ENCODE measurements around the gene TMX1.

TMX1 gene

DNA sequence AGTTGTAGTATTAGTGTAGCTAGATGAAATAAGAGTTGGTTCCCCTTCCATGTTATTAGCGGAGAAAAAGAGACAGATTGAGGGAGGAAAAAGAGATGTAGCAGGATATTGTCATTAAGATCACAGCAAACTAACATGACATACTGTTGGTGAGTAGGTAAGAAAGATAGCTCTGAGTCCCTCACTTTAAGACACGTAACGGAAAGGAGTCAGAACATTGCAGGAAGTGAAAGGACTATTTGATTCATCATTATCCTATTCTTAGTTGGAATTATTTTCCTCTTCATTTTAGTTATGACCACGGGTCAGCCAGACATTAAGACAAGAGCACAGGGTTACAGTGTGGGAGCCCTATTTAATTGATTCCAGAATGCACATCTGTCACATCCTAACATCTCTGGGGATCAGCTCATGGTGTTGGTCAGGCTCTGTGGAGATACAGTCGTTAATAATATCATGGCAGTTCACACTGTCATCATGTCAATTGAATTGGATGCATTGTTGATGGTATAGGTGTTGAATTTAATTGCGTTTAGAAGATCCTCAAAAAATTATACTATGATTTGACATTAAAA, 55.0 kb downstream of the TMX1 start:
- DNase-seq, result no peak

DNA sequence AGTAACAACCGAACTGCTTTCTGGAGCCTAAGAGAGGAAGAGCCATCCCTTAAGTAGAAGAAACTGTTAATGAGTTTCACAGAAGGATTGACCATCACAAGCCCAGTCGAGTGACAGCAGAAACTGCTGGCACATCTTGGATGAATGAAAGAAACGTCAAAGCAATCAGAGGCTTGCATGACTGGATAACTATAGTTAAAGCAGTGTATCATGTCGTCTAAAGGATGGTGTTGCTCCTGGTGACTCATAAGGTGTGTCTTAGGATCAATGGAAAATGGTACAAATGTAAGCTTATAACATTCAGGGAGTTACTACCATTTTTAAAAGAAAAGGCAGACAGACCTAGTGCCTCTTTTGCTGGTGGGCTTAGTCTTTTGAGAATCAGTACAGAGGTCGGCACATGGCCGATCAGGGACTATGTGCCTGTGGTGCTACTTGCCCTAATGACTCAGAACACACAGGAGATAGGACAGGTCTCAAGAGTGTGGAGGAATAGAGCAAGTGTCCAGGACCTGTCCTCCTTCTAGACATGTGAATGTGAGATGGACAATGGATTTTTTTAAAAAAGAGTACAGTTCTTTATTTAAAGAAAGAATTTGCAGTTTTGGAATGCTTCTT, 55.7 kb downstream of the TMX1 start:
- no peak for DNase-seq

DNA sequence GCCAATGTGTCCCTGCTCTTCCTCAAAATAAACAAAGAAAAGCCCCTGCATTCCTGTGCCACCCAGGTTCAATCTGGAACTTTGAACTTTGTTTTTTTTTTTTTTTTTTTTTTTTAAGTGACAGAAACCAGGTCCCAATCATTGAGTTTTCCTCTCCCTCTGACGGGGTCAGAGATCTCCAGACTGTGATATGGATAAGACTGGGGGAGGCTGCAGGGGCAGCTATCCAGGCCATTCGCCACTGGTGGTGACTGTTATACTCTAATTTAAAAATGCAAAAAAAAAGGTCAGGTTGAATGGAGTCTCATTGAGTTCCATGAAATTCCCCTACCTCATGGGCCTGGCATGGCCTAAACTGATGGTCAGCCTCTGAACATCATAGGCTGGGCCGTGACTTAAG, 57.0 kb downstream of the TMX1 start:
- no peak for DNase-seq

DNA sequence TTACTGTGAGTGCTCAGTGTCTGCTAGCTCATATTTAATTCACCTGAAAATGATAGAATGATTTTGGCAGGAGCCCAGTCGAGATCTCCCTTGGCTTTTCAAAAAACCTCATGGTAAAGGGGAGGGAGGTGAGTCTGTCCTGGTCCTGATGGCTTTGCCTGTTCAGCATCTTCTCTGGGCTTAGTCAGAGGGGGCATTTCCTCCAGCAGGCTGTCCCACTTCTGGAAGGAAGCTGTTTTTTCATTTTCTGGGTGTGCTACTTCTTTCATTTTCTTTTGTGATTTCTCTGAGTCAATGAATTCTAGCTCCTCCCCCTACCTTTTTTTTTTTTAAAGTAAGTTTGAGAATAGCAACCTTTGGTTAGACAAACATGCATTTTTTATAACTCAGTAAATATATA, 58.8 kb downstream of the TMX1 start:
- no peak for DNase-seq

DNA sequence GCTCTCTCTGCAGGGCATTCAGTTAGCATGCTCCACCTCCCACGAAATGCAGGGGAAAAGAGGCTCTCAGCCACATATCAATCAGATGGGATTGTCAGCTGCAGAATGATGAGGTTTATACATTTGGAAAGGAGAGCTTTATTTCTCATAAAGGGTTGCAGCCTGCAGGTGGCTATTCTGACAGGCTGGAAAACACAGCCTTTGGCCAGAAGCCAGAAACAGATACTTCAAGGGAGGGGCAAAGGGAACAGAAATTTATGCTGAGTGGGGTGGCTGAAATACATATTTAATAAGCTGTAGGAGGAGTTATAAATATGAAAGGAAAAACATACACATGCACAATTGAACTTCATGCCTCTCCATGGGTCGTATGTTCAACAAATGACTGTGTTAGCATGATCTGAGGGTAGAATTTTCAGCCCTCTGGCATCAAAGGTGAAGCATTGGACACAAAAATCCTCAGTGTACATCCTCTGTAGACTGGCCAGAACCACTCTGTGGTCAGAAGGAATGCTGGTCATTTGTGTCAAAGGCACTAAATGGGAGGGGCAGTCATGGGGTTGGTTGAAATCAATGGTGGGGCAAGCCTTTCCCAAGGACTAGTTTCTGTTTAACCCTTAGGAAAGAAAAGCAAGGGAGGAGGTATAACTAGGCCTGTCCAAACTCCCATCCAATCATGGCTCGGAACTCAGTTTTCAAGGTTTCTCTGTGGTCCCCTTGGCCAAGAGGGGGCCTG, 62.4 kb downstream of the TMX1 start:
- no peak for DNase-seq

DNA sequence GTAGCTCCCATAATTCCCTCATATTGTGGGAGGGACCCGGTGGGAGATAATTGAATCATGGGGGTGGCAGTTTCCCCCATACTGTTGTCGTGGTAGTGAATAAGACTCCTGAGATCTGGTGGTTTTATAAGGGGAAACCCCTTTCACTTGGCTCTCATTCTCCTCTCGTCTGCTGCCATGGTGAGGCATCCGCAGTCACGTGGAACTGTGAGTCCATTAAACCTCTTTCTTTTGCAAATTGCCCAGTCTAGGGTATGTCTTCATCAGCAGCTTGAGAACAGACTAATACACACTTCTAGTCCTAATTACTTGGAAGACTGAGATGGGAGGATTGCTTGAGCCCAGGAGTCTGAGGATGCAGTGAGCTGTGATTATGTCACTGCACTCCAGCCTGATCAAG, 64.4 kb downstream of the TMX1 start:
- no peak for DNase-seq

DNA sequence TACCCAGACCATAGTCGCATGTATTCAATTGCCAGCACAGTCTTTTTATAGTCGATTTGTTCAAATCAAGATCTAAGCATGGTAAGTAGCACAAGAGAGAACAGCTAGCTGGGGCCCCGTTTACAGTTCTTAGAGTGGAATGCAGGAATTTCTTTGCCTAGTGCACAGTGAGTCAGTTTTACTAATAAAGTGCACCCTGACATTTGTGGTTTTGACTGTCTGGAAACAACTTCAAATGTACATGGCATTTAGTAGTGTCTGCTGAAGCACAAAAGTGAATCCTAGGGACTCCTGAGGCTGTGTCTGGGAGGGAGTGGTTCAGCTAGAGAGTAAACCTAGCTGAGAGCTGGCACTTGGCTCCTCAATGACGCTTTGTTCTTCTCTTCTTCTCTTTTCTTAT, 64.9 kb downstream of the TMX1 start:
- DNase-seq, result no peak

DNA sequence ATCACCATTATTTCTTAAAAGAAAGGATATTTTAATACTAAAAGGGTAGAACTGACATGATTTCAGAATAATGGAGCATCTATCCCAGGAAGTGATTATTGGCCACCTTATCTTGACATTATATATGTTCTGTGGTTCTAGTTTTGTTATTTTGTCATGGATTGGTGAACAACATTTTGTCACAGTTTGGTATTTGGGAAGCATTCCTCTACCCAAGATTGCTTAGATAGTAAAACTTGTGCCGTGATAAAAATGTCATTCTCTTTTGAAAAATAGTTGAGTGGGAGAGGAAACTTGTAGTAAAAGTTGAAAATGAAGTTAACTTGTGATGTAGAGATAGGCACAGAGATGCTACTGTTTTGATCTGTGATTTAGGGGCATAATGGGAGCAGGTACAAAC, 65.7 kb downstream of the TMX1 start:
- no peak for DNase-seq
